ENCODE data around the gene UBE2B. TPM values are rescaled to one million over a fixed set of nuclear protein-coding genes. Genes with fewer than 3 reads are reported as not detected.

The UBE2B gene
- total and polyA plus RNA-seq, 2 experiments from 2014 or later = 19.3 to 184 TPM

- no peak for TF ChIP-seq REST (IDR thresholded peaks at IDR 0.05; ENCODE audit: unreplicated experiment)
- no peak for TF ChIP-seq JUNB (IDR thresholded peaks at IDR 0.05; ENCODE audit: unreplicated experiment)
Measured at GRCh38 chr5:134430001-134430569, 58.7 kb downstream of the UBE2B start (continued).

DNA sequence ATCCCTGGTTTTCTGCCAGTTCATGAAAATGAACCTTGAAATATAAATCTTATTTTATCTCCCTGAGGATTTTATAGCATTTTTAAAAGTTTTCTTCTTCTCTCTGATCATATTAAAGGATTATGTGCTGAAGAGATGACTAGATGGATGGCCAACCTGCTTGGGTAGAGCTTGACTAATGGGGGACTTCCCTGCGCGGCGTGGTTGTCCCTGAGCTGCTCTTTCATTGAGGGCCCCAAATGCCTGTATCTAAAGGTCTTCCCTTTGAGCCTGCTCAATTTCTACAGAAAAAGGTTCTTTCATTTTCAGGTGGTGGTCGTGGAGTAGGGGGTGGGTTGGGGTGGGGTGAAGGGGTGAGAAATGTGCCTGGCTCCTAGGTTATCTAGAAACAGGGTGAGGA lies 60.8 kb downstream of the UBE2B start:
- ATAC-seq = no peak
- Mint-ChIP-seq H3K4me1 (peaks cover 55% of the 10 kb centered on the region), H3K4me3 (no peak overlapping the region), H3K27ac (peak overlapping the region; percentile 24; the same call in 1 of the 2 replicates), H3K27me3 (ENCODE audit: insufficient read depth, low read depth, poor library complexity) (peaks cover 12% of the 10 kb centered on the region), H3K9me3 (no peaks in the 10 kb centered on the region), H3K36me3 (ENCODE audit: low read depth) (peaks cover 33% of the 10 kb centered on the region)
- Histone ChIP-seq H3K4me3 (no peak overlapping the region), H4K20me1 (replicated peaks; ENCODE audit: insufficient read depth) (no peaks in the 10 kb centered on the region), H3K9me2 (ENCODE audit: insufficient read depth) (no peaks in the 10 kb centered on the region), H3K27me3 (ENCODE audit: insufficient read depth) (no peaks in the 10 kb centered on the region), H3K36me3 (ENCODE audit: insufficient read depth) (no peaks in the 10 kb centered on the region), H3F3A (replicated peaks; ENCODE audit: low read depth) (no peaks in the 10 kb centered on the region), H2AFZ (no peak overlapping the region), H3K79me2 (replicated peaks; ENCODE audit: insufficient read depth) (peaks cover 23% of the 10 kb centered on the region), H3K4me1 (ENCODE audit: insufficient read depth) (peaks cover 22% of the 10 kb centered on the region), H3K4me2 (no peak overlapping the region), H3K27ac (ENCODE audit: low read depth) (no peak overlapping the region)
- no peak for DNase-seq (ENCODE audit: low spot score)
- TF ChIP-seq POLR2AphosphoS5 (IDR thresholded peaks at IDR 0.05; ENCODE audit: low read depth) = no peak
- no peak for TF ChIP-seq ZNF331 (CRISPR knock-in tag; IDR thresholded peaks at IDR 0.05; ENCODE audit: low read depth)
- no peak for TF ChIP-seq EZH2phosphoT487 (IDR thresholded peaks at IDR 0.05; ENCODE audit: unreplicated experiment)
- TF ChIP-seq JUNB (IDR thresholded peaks at IDR 0.05; ENCODE audit: unreplicated experiment) = no peak
- no peak for TF ChIP-seq ZNF462 (CRISPR knock-in tag; IDR thresholded peaks at IDR 0.05)
- TF ChIP-seq CREB1 (CRISPR knock-in tag; IDR thresholded peaks at IDR 0.05; ENCODE audit: low read depth) = no peak
- TF ChIP-seq CTCF (conservative IDR thresholded peaks at IDR 0.05; ENCODE audit: low read depth in 2 of 2) = no peak
- no peak for TF ChIP-seq ETS1 (IDR thresholded peaks at IDR 0.05)
- no peak for TF ChIP-seq ZNF114 (CRISPR knock-in tag; IDR thresholded peaks at IDR 0.05)
- no peak for TF ChIP-seq NANOG (IDR thresholded peaks at IDR 0.05; ENCODE audit: borderline replicate concordance)
- TF ChIP-seq STAT1 (IDR thresholded peaks at IDR 0.05; ENCODE audit: unreplicated experiment) = no peak
- no peak for TF ChIP-seq EZH2 (IDR thresholded peaks at IDR 0.05; ENCODE audit: low read depth, unreplicated experiment)
